GM23338 (cell line): Measurements from ENCODE around the gene APBB1IP. TPM values are rescaled to one million over a fixed set of nuclear protein-coding genes. Genes with fewer than 3 reads are reported as not detected.

ENCODE experiments used
- ATAC-seq: fragments of 200-7000 bp; cut with Tn5 transposase; 3 replicates; pipeline ENCODE4 v1.9.1; 2020
- DNase-seq: peaks from one replicate; pipeline ENCODE4 v3.0.0-alpha.2; 2015; ENCODE audit warnings: low spot score
- H2AFZ ChIP-seq: fragments of 200-600 bp; sonication (generic); 2 replicates; pipeline ENCODE4 v1.8.0; 2016; ENCODE audit warnings: antibody characterized with exemption, mild to moderate bottlenecking, moderate library complexity
- H3F3A ChIP-seq: fragments of 200-600 bp; sonication (generic); replicated peaks from 2 replicates; pipeline ENCODE4 v1.8.0; 2017; ENCODE audit warnings: antibody characterized with exemption, mixed run types, low read depth
- H3K27ac ChIP-seq: fragments of 200-600 bp; sonication (generic); 2 replicates; pipeline ENCODE4 v1.6.1; 2016; ENCODE audit warnings: low read depth
- H3K27me3 ChIP-seq: fragments of 200-600 bp; sonication (generic); 2 replicates; pipeline ENCODE4 v1.8.0; 2016; ENCODE audit warnings: mild to moderate bottlenecking, mixed run types, moderate library complexity; ENCODE audit not compliant: insufficient read depth
- H3K36me3 ChIP-seq: fragments of 200-600 bp; sonication (generic); 2 replicates; pipeline ENCODE4 v1.8.0; 2016; ENCODE audit warnings: mild to moderate bottlenecking; ENCODE audit not compliant: insufficient read depth
- H3K4me1 ChIP-seq: fragments of 200-600 bp; sonication (generic); 2 replicates; pipeline ENCODE4 v1.8.0; 2016; ENCODE audit warnings: mild to moderate bottlenecking, moderate library complexity; ENCODE audit not compliant: insufficient read depth
- H3K4me2 ChIP-seq: fragments of 200-600 bp; sonication (generic); 2 replicates; pipeline ENCODE4 v1.7.1; 2017; ENCODE audit warnings: mixed run types
- H3K4me3 ChIP-seq: fragments of 200-600 bp; sonication (generic); 2 replicates; pipeline ENCODE4 v1.6.1; 2016; ENCODE audit warnings: mixed run types
- H3K79me2 ChIP-seq: fragments of 200-600 bp; sonication (generic); replicated peaks from 2 replicates; pipeline ENCODE4 v1.8.0; 2017; ENCODE audit warnings: mild to moderate bottlenecking; ENCODE audit not compliant: insufficient read depth
- H3K9me2 ChIP-seq: fragments of 200-600 bp; sonication (generic); 2 replicates; pipeline ENCODE4 v1.8.0; 2017; ENCODE audit not compliant: insufficient read depth
- H4K20me1 ChIP-seq: fragments of 200-600 bp; sonication (generic); replicated peaks from 2 replicates; pipeline ENCODE4 v1.8.0; 2017; ENCODE audit warnings: mild to moderate bottlenecking; ENCODE audit not compliant: insufficient read depth
- H3K27ac Mint-ChIP-seq: 2 replicates; pipeline ENCODE4 v1.8.0; 2020; ENCODE audit warnings: inconsistent platforms, mild to moderate bottlenecking, moderate library complexity, mixed read lengths
- H3K27me3 Mint-ChIP-seq: 3 replicates; pipeline ENCODE4 v1.8.0; 2022; ENCODE audit warnings: low read depth, mild to moderate bottlenecking, moderate library complexity, mixed read lengths, inconsistent platforms; ENCODE audit not compliant: insufficient read depth, poor library complexity
- H3K36me3 Mint-ChIP-seq: 3 replicates; pipeline ENCODE4 v1.8.0; 2021; ENCODE audit warnings: low read depth, mild to moderate bottlenecking, inconsistent platforms, moderate library complexity, mixed read lengths
- H3K4me1 Mint-ChIP-seq: 3 replicates; pipeline ENCODE4 v1.8.0; 2020; ENCODE audit warnings: mild to moderate bottlenecking, inconsistent platforms, mixed read lengths
- H3K4me3 Mint-ChIP-seq: 3 replicates; pipeline ENCODE4 v1.8.0; 2021; ENCODE audit warnings: moderate library complexity, mild to moderate bottlenecking, inconsistent platforms, mixed read lengths
- H3K9me3 Mint-ChIP-seq: 3 replicates; pipeline ENCODE4 v1.8.0; 2020; ENCODE audit warnings: moderate library complexity, mild to moderate bottlenecking, inconsistent platforms, mixed read lengths
- EZH2 ChIP-seq: fragments of 200-600 bp; sonication (generic); IDR thresholded peaks from one replicate; pipeline ENCODE4 v1.8.0; 2017; ENCODE audit warnings: antibody characterized with exemption, mild to moderate bottlenecking, low read depth; ENCODE audit not compliant: unreplicated experiment
- EZH2phosphoT487 ChIP-seq: fragments of 200-600 bp; sonication (generic); IDR thresholded peaks from one replicate; pipeline ENCODE4 v1.8.1; 2018; ENCODE audit warnings: antibody characterized with exemption; ENCODE audit not compliant: unreplicated experiment
- JUNB ChIP-seq: IDR thresholded peaks from one replicate; pipeline ENCODE4 v1.6.1; 2016; ENCODE audit warnings: antibody characterized with exemption; ENCODE audit not compliant: unreplicated experiment
- STAT1 ChIP-seq: IDR thresholded peaks from one replicate; pipeline ENCODE4 v1.6.1; 2016; ENCODE audit warnings: antibody characterized with exemption; ENCODE audit not compliant: unreplicated experiment
- ZNF331 ChIP-seq: fragments of 250-450 bp; sonication (Bioruptor Pico); IDR thresholded peaks from 2 replicates; pipeline ENCODE4 v1.5.0; 2020; ENCODE audit warnings: low read depth, mild to moderate bottlenecking, moderate library complexity
- polyA plus RNA-seq: library from polyadenylated mRNA; unstranded; fragments of >200 nt; fragmentation: Nextera tagmentation; extraction: Ambion mirVana; gene quantifications from 2 replicates; pipeline ENCODE4 v1.2.1, GENCODE V29; 2016
- total RNA-seq: library from RNA; depleted of rRNA; stranded (reverse); fragments of >200 nt; shearing (Covaris generic); gene quantifications from 2 replicates; pipeline ENCODE4 v1.2.3, GENCODE V29; 2014
- TF ChIP-seq, protein P1 (sequence below), 2 experiments: fragments of 200-600 bp in 1 of 2; sonication (generic) in 1 of 2; conservative IDR thresholded peaks; 2 replicates each; pipeline versions ENCODE4 v1.5.1 to v1.6.1; 2016 to 2017; ENCODE audit warnings: antibody characterized with exemption in 2 of 2, low read depth in 2 of 2, mild to moderate bottlenecking in 2 of 2, moderate library complexity in 1 of 2
- TF ChIP-seq, protein P2 (sequence below): IDR thresholded peaks from one replicate; pipeline ENCODE4 v1.6.1; 2018; ENCODE audit warnings: antibody characterized with exemption; ENCODE audit not compliant: unreplicated experiment
- TF ChIP-seq, protein P3 (sequence below): fragments of 250-450 bp; sonication (Bioruptor Pico); IDR thresholded peaks from 2 replicates; pipeline ENCODE4 v1.5.0; 2020; ENCODE audit warnings: mild to moderate bottlenecking, moderate library complexity

The APBB1IP gene
- total and polyA plus RNA-seq, 2 experiments from 2014 or later: 0.14 to 0.16 TPM

DNA sequence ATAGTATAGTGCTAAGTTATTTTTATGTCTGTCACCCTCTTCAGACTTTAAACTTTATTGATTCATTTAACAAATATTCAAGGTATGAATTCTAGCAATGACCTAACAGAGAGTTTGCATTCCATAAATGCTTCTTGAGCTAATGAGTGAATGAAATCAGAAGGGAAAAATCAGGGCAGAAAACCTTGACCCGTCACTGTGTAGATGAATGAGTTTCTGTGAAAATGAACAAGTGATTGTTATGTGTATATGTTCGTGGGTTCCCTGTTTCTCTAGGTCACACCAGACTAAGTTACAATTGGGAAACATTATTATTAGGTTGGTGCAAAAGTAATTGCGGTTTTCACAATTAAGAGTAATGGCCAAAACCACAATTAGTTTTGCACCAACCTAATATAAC is 30.1 kb downstream of the APBB1IP start:
- ATAC-seq (no peak), DNase-seq (no peak)
- Histone ChIP-seq H3F3A (no peaks in the 10 kb centered on the region), H3K9me2 (no peaks in the 10 kb centered on the region), H3K36me3 (no peaks in the 10 kb centered on the region), H3K4me1 (no peaks in the 10 kb centered on the region; the same call in 1 of the 2 replicates), H3K27me3 (no peaks in the 10 kb centered on the region), H3K27ac (no peak overlapping the region), H3K4me2 (no peak overlapping the region), H2AFZ (no peak overlapping the region), H4K20me1 (no peaks in the 10 kb centered on the region), H3K4me3 (no peak overlapping the region), H3K79me2 (no peaks in the 10 kb centered on the region)
- TF ChIP-seq JUNB: no peak
- TF ChIP-seq, protein P1, sequence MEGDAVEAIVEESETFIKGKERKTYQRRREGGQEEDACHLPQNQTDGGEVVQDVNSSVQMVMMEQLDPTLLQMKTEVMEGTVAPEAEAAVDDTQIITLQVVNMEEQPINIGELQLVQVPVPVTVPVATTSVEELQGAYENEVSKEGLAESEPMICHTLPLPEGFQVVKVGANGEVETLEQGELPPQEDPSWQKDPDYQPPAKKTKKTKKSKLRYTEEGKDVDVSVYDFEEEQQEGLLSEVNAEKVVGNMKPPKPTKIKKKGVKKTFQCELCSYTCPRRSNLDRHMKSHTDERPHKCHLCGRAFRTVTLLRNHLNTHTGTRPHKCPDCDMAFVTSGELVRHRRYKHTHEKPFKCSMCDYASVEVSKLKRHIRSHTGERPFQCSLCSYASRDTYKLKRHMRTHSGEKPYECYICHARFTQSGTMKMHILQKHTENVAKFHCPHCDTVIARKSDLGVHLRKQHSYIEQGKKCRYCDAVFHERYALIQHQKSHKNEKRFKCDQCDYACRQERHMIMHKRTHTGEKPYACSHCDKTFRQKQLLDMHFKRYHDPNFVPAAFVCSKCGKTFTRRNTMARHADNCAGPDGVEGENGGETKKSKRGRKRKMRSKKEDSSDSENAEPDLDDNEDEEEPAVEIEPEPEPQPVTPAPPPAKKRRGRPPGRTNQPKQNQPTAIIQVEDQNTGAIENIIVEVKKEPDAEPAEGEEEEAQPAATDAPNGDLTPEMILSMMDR (conservative IDR thresholded peaks at IDR 0.05; ENCODE audit: low read depth in 2 of 2): no peak
- H3K9me3 Mint-ChIP-seq: no peaks in the 10 kb centered on the region
- no peak overlapping the region for H3K27ac Mint-ChIP-seq
- no peak overlapping the region for H3K4me3 Mint-ChIP-seq
- peaks cover 2% of the 10 kb centered on the region for H3K4me1 Mint-ChIP-seq
- H3K36me3 Mint-ChIP-seq: no peaks in the 10 kb centered on the region
- H3K27me3 Mint-ChIP-seq: peaks cover 2% of the 10 kb centered on the region

DNA sequence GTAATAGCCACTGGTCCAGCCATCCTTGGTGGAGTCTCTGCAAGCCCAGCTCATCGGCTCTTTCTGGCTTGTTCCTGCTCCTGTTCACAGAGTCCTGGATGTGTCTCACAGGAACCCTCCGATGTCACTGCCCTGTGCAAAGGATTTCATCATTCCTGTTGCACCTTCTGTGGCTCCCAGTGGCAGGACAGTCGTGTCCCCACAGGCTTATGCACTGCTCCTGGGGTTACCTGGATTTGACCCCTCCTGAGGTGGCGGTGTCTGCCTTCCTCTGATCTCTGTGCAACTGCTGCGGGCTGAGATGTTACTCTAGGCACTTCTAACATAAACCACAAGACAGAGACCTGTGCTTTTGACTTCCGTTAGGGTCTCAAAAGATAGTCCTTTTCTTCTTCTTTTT is 30.6 kb downstream of the APBB1IP start:
- Histone ChIP-seq H3K9me2 (no peaks in the 10 kb centered on the region), H3K4me2 (no peak overlapping the region), H3K4me1 (no peaks in the 10 kb centered on the region; the same call in 1 of the 2 replicates), H3K27ac (no peak overlapping the region), H3F3A (no peaks in the 10 kb centered on the region), H3K4me3 (no peak overlapping the region), H2AFZ (no peak overlapping the region), H3K27me3 (no peaks in the 10 kb centered on the region), H3K36me3 (no peaks in the 10 kb centered on the region), H3K79me2 (no peaks in the 10 kb centered on the region), H4K20me1 (no peaks in the 10 kb centered on the region)
- Mint-ChIP-seq H3K4me1 (peaks cover 5% of the 10 kb centered on the region), H3K27ac (no peak overlapping the region), H3K27me3 (peaks cover 2% of the 10 kb centered on the region), H3K36me3 (no peaks in the 10 kb centered on the region), H3K4me3 (no peak overlapping the region), H3K9me3 (no peaks in the 10 kb centered on the region)
- ATAC-seq (no peak), DNase-seq (no peak)
- TF ChIP-seq, protein P2, sequence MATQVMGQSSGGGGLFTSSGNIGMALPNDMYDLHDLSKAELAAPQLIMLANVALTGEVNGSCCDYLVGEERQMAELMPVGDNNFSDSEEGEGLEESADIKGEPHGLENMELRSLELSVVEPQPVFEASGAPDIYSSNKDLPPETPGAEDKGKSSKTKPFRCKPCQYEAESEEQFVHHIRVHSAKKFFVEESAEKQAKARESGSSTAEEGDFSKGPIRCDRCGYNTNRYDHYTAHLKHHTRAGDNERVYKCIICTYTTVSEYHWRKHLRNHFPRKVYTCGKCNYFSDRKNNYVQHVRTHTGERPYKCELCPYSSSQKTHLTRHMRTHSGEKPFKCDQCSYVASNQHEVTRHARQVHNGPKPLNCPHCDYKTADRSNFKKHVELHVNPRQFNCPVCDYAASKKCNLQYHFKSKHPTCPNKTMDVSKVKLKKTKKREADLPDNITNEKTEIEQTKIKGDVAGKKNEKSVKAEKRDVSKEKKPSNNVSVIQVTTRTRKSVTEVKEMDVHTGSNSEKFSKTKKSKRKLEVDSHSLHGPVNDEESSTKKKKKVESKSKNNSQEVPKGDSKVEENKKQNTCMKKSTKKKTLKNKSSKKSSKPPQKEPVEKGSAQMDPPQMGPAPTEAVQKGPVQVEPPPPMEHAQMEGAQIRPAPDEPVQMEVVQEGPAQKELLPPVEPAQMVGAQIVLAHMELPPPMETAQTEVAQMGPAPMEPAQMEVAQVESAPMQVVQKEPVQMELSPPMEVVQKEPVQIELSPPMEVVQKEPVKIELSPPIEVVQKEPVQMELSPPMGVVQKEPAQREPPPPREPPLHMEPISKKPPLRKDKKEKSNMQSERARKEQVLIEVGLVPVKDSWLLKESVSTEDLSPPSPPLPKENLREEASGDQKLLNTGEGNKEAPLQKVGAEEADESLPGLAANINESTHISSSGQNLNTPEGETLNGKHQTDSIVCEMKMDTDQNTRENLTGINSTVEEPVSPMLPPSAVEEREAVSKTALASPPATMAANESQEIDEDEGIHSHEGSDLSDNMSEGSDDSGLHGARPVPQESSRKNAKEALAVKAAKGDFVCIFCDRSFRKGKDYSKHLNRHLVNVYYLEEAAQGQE: no peak
- TF ChIP-seq ZNF331 (CRISPR knock-in tag): no peak
- TF ChIP-seq, protein P1 (conservative IDR thresholded peaks at IDR 0.05; ENCODE audit: low read depth in 2 of 2): no peak
- TF ChIP-seq EZH2: no peak
- no peak for TF ChIP-seq EZH2phosphoT487
- TF ChIP-seq STAT1: no peak
- TF ChIP-seq, protein P3, sequence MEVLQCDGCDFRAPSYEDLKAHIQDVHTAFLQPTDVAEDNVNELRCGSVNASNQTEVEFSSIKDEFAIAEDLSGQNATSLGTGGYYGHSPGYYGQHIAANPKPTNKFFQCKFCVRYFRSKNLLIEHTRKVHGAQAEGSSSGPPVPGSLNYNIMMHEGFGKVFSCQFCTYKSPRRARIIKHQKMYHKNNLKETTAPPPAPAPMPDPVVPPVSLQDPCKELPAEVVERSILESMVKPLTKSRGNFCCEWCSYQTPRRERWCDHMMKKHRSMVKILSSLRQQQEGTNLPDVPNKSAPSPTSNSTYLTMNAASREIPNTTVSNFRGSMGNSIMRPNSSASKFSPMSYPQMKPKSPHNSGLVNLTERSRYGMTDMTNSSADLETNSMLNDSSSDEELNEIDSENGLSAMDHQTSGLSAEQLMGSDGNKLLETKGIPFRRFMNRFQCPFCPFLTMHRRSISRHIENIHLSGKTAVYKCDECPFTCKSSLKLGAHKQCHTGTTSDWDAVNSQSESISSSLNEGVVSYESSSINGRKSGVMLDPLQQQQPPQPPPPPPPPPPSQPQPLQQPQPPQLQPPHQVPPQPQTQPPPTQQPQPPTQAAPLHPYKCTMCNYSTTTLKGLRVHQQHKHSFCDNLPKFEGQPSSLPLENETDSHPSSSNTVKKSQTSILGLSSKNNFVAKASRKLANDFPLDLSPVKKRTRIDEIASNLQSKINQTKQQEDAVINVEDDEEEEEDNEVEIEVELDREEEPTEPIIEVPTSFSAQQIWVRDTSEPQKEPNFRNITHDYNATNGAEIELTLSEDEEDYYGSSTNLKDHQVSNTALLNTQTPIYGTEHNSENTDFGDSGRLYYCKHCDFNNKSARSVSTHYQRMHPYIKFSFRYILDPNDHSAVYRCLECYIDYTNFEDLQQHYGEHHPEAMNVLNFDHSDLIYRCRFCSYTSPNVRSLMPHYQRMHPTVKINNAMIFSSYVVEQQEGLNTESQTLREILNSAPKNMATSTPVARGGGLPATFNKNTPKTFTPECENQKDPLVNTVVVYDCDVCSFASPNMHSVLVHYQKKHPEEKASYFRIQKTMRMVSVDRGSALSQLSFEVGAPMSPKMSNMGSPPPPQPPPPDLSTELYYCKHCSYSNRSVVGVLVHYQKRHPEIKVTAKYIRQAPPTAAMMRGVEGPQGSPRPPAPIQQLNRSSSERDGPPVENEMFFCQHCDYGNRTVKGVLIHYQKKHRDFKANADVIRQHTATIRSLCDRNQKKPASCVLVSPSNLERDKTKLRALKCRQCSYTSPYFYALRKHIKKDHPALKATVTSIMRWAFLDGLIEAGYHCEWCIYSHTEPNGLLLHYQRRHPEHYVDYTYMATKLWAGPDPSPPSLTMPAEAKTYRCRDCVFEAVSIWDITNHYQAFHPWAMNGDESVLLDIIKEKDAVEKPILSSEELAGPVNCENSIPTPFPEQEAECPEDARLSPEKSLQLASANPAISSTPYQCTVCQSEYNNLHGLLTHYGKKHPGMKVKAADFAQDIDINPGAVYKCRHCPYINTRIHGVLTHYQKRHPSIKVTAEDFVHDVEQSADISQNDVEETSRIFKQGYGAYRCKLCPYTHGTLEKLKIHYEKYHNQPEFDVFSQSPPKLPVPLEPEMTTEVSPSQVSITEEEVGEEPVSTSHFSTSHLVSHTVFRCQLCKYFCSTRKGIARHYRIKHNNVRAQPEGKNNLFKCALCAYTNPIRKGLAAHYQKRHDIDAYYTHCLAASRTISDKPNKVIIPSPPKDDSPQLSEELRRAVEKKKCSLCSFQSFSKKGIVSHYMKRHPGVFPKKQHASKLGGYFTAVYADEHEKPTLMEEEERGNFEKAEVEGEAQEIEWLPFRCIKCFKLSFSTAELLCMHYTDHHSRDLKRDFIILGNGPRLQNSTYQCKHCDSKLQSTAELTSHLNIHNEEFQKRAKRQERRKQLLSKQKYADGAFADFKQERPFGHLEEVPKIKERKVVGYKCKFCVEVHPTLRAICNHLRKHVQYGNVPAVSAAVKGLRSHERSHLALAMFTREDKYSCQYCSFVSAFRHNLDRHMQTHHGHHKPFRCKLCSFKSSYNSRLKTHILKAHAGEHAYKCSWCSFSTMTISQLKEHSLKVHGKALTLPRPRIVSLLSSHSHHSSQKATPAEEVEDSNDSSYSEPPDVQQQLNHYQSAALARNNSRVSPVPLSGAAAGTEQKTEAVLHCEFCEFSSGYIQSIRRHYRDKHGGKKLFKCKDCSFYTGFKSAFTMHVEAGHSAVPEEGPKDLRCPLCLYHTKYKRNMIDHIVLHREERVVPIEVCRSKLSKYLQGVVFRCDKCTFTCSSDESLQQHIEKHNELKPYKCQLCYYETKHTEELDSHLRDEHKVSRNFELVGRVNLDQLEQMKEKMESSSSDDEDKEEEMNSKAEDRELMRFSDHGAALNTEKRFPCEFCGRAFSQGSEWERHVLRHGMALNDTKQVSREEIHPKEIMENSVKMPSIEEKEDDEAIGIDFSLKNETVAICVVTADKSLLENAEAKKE (CRISPR knock-in tag): no peak
